Measurements from ENCODE around the gene PFKFB2. TPM values are rescaled to one million over a fixed set of nuclear protein-coding genes. Genes with fewer than 3 reads are reported as not detected.

The PFKFB2 gene
- total RNA-seq, 1 donor, result 14.5 TPM

DNA sequence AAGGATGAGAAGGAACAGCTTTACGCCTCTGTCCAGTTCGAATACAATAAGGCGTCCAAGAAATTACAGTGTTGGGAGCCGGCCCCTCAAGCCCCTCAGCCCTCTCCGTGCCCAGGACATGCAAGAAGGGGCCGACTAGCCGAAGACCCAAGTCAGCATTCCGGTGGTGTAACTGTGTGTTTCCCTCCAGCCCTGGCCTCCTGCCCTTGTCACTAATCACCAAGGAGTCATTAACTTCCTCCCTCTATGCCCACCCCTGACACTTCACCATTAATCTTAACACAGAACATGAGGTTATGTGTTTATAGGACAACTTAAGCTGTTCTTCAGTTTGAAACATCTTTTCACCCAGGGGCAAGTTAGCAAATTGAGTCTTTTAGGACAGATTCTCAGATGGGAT is 19.2 kb downstream of the PFKFB2 start:
- no peaks in the 10 kb centered on the region for H4K20me1 ChIP-seq (ENCODE audit: insufficient read depth, low read length)
- TF ChIP-seq, protein P1, sequence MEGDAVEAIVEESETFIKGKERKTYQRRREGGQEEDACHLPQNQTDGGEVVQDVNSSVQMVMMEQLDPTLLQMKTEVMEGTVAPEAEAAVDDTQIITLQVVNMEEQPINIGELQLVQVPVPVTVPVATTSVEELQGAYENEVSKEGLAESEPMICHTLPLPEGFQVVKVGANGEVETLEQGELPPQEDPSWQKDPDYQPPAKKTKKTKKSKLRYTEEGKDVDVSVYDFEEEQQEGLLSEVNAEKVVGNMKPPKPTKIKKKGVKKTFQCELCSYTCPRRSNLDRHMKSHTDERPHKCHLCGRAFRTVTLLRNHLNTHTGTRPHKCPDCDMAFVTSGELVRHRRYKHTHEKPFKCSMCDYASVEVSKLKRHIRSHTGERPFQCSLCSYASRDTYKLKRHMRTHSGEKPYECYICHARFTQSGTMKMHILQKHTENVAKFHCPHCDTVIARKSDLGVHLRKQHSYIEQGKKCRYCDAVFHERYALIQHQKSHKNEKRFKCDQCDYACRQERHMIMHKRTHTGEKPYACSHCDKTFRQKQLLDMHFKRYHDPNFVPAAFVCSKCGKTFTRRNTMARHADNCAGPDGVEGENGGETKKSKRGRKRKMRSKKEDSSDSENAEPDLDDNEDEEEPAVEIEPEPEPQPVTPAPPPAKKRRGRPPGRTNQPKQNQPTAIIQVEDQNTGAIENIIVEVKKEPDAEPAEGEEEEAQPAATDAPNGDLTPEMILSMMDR (IDR thresholded peaks at IDR 0.05; ENCODE audit: extremely low read depth, low read depth, low read length), result no peak
- H3K36me3 ChIP-seq (ENCODE audit: insufficient read depth, low read length), result no peaks in the 10 kb centered on the region

GRCh38 chr1:207073906-207074820 is 21.1 kb downstream of the PFKFB2 start:
- peaks cover 7% of the 10 kb centered on the region for H3K4me1 ChIP-seq (ENCODE audit: insufficient read depth, low read length)
- no peaks in the 10 kb centered on the region for H4K20me1 ChIP-seq (ENCODE audit: insufficient read depth, low read length)
- H3K79me2 ChIP-seq (ENCODE audit: insufficient read depth, low read length), result no peaks in the 10 kb centered on the region
- no peaks in the 10 kb centered on the region for H3K27me3 ChIP-seq (ENCODE audit: insufficient read depth, low read length)
- no peak overlapping the region for H3K4me3 ChIP-seq (ENCODE audit: insufficient read depth, low read length)
- H3K27ac ChIP-seq (ENCODE audit: low read depth, low read length), result no peak overlapping the region
- no peak overlapping the region for H3K4me2 ChIP-seq (ENCODE audit: insufficient read depth, low read length)
- H3K9me3 ChIP-seq (ENCODE audit: low read depth, low read length), result no peaks in the 10 kb centered on the region
- TF ChIP-seq, protein P1 (IDR thresholded peaks at IDR 0.05; ENCODE audit: extremely low read depth, low read depth, low read length), result no peak
- no peak for DNase-seq (ENCODE audit: insufficient read length, low spot score, missing footprints)
- H2AFZ ChIP-seq (ENCODE audit: low read length), result no peak overlapping the region
- H3K36me3 ChIP-seq (ENCODE audit: insufficient read depth, low read length), result no peaks in the 10 kb centered on the region

More for the DNA sequence above, 19.2 kb downstream of the PFKFB2 start:
- H3K9me3 ChIP-seq (ENCODE audit: low read depth, low read length), result no peaks in the 10 kb centered on the region
- H3K4me1 ChIP-seq (ENCODE audit: insufficient read depth, low read length), result peaks cover 7% of the 10 kb centered on the region
- no peak for DNase-seq (ENCODE audit: insufficient read length, low spot score, missing footprints)
- no peak overlapping the region for H3K4me3 ChIP-seq (ENCODE audit: insufficient read depth, low read length)
- H3K27ac ChIP-seq (ENCODE audit: low read depth, low read length), result no peak overlapping the region
- no peak overlapping the region for H3K4me2 ChIP-seq (ENCODE audit: insufficient read depth, low read length)
- no peaks in the 10 kb centered on the region for H3K79me2 ChIP-seq (ENCODE audit: insufficient read depth, low read length)
- no peak overlapping the region for H2AFZ ChIP-seq (ENCODE audit: low read length)
- H3K27me3 ChIP-seq (ENCODE audit: insufficient read depth, low read length), result no peaks in the 10 kb centered on the region

DNA sequence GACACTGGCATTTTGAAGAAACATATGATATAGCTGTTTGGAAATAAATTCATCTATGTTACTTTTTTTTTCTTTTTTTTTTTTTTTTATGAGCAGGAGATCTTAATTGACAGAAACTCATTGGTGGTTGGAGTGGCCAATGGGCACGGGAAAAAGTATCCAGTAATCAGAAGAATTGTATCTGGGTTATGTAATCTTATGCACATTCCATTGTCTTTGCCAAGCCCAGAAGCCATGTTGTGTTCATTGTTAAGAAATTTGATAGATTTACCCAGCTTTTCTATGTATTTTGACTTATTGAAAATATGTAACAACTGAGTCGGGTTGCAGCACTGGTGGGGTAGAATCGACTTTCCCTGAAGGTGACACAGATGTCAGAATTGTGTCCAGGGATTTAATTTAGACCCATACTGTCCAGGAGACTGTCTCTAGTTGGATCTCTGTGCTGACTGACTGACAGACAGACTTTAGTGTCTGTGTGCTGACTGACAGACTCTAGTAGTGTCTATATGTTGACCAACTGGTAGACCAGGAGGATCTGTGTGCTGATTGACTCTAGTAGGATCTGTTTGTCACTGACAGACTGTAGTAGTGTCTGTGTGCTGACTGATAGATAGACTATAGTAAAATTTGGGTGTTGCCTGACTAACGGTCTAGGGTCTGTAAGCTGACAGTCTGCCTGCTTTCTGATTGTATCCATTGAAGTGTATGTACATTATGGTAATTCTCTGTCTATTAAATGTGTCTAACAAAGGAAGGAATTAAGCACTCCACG is 23.3 kb downstream of the PFKFB2 start:
- H3K9me3 ChIP-seq (ENCODE audit: low read depth, low read length), result no peaks in the 10 kb centered on the region
- no peaks in the 10 kb centered on the region for H3K36me3 ChIP-seq (ENCODE audit: insufficient read depth, low read length)
- H2AFZ ChIP-seq (ENCODE audit: low read length), result peak overlapping the region; percentile 23
- H3K27ac ChIP-seq (ENCODE audit: low read depth, low read length), result no peak overlapping the region
- no peaks in the 10 kb centered on the region for H4K20me1 ChIP-seq (ENCODE audit: insufficient read depth, low read length)
- H3K4me1 ChIP-seq (ENCODE audit: insufficient read depth, low read length), result peaks cover 7% of the 10 kb centered on the region
- TF ChIP-seq, protein P1 (IDR thresholded peaks at IDR 0.05; ENCODE audit: extremely low read depth, low read depth, low read length), result no peak
- no peak overlapping the region for H3K4me3 ChIP-seq (ENCODE audit: insufficient read depth, low read length)
- H3K4me2 ChIP-seq (ENCODE audit: insufficient read depth, low read length), result no peak overlapping the region
- no peaks in the 10 kb centered on the region for H3K79me2 ChIP-seq (ENCODE audit: insufficient read depth, low read length)
- no peak for DNase-seq (ENCODE audit: insufficient read length, low spot score, missing footprints)
- H3K27me3 ChIP-seq (ENCODE audit: insufficient read depth, low read length), result no peaks in the 10 kb centered on the region

GRCh38 chr1:207077012-207077411 is 23.9 kb downstream of the PFKFB2 start:
- H3K4me2 ChIP-seq (ENCODE audit: insufficient read depth, low read length), result no peak overlapping the region
- no peaks in the 10 kb centered on the region for H3K9me3 ChIP-seq (ENCODE audit: low read depth, low read length)
- no peaks in the 10 kb centered on the region for H3K79me2 ChIP-seq (ENCODE audit: insufficient read depth, low read length)
- no peaks in the 10 kb centered on the region for H4K20me1 ChIP-seq (ENCODE audit: insufficient read depth, low read length)
- H3K27me3 ChIP-seq (ENCODE audit: insufficient read depth, low read length), result no peaks in the 10 kb centered on the region
- no peak overlapping the region for H2AFZ ChIP-seq (ENCODE audit: low read length)
- TF ChIP-seq, protein P1 (IDR thresholded peaks at IDR 0.05; ENCODE audit: extremely low read depth, low read depth, low read length), result no peak
- H3K27ac ChIP-seq (ENCODE audit: low read depth, low read length), result no peak overlapping the region
- H3K4me3 ChIP-seq (ENCODE audit: insufficient read depth, low read length), result no peak overlapping the region
- peaks cover 7% of the 10 kb centered on the region for H3K4me1 ChIP-seq (ENCODE audit: insufficient read depth, low read length)
- H3K36me3 ChIP-seq (ENCODE audit: insufficient read depth, low read length), result no peaks in the 10 kb centered on the region
- no peak for DNase-seq (ENCODE audit: insufficient read length, low spot score, missing footprints)
